LNCaP clone FGC (cell line): ENCODE data around the gene LYST.

Experiments used
- DNase-seq: peaks from one replicate; pipeline ENCODE4 v3.0.0-alpha.2; 2011; ENCODE audit warnings: low read depth
- H3K4me3 ChIP-seq: 2 replicates; pipeline ENCODE4 v1.5.1; 2011; ENCODE audit warnings: mild to moderate bottlenecking, low read depth, low read length, control low read depth
- TF ChIP-seq, protein P1 (sequence below): IDR thresholded peaks from 2 replicates; pipeline ENCODE4 v1.5.1; 2012; ENCODE audit warnings: mild to moderate bottlenecking; ENCODE audit not compliant: control insufficient read depth, insufficient read depth; ENCODE audit errors: extremely low read depth

LYST gene

DNA sequence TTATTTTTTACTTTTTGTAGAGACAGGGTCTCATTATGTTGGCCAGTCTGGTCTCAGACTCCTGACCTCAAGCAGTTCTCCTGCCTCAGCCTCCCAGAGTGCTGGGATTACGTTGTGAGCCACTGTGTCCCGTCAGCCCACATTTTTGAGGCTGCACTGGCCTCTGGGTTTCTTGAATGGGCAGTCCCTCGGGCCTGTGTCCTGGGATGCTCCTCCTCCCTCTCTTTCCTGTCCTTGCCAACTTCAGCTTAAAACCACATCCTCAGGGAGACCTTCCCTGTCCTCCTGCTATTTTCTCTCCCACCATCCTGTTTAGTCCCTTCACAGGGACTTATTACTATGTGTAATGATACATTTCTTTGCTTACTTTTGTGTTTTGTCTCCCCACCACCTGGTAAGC, 31.4 kb upstream of the LYST start:
- TF ChIP-seq, protein P1, sequence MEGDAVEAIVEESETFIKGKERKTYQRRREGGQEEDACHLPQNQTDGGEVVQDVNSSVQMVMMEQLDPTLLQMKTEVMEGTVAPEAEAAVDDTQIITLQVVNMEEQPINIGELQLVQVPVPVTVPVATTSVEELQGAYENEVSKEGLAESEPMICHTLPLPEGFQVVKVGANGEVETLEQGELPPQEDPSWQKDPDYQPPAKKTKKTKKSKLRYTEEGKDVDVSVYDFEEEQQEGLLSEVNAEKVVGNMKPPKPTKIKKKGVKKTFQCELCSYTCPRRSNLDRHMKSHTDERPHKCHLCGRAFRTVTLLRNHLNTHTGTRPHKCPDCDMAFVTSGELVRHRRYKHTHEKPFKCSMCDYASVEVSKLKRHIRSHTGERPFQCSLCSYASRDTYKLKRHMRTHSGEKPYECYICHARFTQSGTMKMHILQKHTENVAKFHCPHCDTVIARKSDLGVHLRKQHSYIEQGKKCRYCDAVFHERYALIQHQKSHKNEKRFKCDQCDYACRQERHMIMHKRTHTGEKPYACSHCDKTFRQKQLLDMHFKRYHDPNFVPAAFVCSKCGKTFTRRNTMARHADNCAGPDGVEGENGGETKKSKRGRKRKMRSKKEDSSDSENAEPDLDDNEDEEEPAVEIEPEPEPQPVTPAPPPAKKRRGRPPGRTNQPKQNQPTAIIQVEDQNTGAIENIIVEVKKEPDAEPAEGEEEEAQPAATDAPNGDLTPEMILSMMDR: no peak
- no peak for DNase-seq

DNA sequence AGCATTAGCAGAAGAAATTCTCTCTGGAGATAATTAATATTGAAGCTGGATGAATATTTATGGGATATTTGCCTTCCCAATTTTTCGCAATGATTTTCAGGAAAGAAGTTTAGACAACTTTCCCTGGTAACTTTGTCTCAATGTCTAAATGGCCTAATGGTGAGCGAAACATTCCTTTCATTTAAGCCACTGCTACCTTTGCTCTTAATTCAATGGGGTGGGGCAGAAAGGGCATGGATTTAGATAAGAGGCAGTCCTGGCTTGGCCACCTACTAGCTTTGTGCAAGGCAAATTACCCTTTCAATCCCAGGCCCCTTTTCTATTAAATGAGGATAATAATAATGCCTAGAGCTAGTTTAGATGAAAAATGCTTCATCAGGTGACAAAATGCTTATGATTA, 27.1 kb upstream of the LYST start:
- TF ChIP-seq, protein P1: no peak
- no peak overlapping the region for H3K4me3 ChIP-seq
- no peak for DNase-seq

More for the DNA sequence above, 31.4 kb upstream of the LYST start:
- H3K4me3 ChIP-seq: no peak overlapping the region

DNA sequence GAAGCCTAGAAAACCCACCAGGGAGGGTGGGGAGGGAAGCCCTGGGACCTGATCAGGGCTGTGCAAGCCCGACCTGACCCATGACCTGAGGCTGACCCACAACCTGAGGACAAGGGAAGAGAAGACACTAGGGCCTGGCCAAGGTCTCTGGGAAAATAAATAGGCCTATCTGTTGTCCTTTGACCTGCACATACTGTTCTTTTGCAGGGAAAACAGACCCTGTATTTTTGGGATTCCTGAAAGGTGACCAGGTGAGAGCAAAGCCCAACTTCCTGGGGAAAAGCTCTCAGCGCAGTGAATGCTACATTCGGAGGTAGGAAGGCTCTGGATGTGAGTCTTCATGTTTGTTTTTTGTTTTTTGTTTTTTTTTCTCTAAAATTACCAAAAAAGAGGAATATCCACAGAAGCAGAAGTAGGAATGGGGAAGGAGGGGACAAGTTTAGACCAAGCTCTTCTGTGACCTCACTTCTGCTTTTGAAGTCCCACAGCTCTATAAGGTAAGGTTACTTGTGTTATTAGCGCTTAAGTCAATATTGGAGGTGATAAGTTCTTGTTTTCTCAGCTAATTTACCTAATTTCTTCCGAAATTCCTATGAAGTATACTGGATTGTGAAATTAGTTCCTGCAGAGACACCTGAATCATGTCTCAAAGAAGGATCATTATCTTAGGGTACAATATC, 26.2 kb upstream of the LYST start:
- H3K4me3 ChIP-seq: no peak overlapping the region
- DNase-seq: no peak
- TF ChIP-seq, protein P1: no peak

DNA sequence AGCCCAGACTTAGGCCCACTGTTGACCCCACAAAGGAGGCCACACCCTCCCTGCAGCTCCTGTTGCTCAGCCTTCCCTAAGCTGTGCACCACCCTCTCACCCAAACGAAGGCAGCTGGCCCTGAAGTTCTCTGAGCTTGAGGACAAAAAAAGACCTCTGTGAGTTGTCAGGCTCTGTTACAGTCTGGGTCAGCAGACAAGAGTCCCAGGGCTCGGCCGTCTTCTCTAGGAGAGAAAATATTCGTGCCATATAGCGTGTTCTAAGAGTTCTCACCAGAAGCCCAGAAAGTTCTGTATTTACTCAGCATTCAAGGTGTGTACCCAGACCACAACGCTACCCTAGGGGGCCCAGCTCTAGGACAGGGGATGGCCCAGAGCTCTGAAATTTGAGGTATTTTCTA, 25.5 kb upstream of the LYST start:
- H3K4me3 ChIP-seq: no peak overlapping the region
- TF ChIP-seq, protein P1: no peak
- no peak for DNase-seq

DNA sequence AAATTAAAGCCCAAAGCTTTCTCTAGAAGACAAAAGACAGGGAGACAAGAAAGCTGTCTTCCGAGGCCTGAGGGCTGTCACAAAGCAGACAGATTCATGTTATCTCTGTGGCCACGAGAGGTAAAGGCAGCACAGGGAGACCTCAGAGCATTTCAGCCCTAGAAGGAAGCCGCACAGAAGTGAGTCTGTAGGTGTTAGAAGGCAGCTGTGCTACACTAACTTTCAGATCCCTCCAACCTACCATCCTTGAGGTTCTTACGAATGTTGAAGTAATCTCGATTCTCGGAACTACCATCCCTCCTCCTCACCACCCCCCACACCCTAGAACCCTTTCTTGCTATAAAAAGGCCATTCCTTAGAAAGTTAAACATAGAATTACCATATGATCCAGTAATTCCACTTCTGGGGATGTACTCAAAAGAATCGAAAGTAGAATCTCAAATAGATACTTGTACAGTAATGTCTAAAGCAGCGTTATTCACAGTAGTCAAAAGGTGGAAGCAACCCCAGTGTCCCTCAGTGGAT, 21.5 kb upstream of the LYST start:
- TF ChIP-seq, protein P1: no peak
- DNase-seq: no peak
- no peak overlapping the region for H3K4me3 ChIP-seq

DNA sequence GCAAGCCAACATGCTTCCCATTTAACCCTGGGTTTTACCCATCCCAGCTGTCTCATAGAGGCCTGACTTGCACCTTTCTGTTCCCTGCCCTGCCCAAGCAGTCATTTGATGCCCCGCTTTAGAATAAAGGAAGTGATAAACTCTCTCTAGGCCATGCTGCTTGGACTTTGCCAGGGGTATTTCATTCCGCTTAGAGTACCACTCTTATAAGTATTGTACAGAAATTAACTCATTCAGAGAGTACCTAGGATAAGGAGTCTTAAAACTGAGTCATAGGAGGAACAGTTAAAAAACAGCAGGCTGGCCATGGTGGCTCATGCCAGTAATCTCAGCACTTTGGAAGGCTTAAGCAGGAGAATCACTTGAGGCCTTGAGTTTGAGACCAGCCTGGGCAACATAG, 21.0 kb upstream of the LYST start:
- no peak overlapping the region for H3K4me3 ChIP-seq
- TF ChIP-seq, protein P1: no peak
- no peak for DNase-seq
